Natural killer cell (primary cell): ENCODE results near the gene SLC17A2. TPM values are rescaled to one million over a fixed set of nuclear protein-coding genes. Genes with fewer than 3 reads are reported as not detected.
A peak's percentile ranks its signal among the peaks of the same experiment; 100 is the strongest.

Experiments
- ATAC-seq, 3 donors: fragments of 150-1000 bp in 2 of 3; fragments of 200-7000 bp in 1 of 3; cut with Tn5 transposase; 1 replicate in 1 of 3; 2 replicates in 2 of 3; pipeline ENCODE4 v1.10.0; 2021; ENCODE audit warnings: mild to moderate bottlenecking in 2 of 3, moderate library complexity in 2 of 3
- DNase-seq, 2 donors: peaks; one replicate each; pipeline versions ENCODE4 v3.0.0 to v3.0.0-alpha.2; 2013 to 2021; ENCODE audit warnings: mixed read lengths in 1 of 2
- H3K27ac ChIP-seq: one replicate; pipeline ENCODE4 v1.5.1; 2013; ENCODE audit warnings: mild to moderate bottlenecking, low read length
- H3K27me3 ChIP-seq: one replicate; pipeline ENCODE4 v1.6.1; 2013; ENCODE audit warnings: low read length; ENCODE audit not compliant: control insufficient read depth, insufficient read depth
- H3K36me3 ChIP-seq: one replicate; pipeline ENCODE4 v1.6.1; 2013; ENCODE audit warnings: low read length; ENCODE audit not compliant: control insufficient read depth, insufficient read depth
- H3K4me1 ChIP-seq: one replicate; pipeline ENCODE4 v1.6.1; 2013; ENCODE audit warnings: low read length; ENCODE audit not compliant: control insufficient read depth, insufficient read depth
- H3K4me3 ChIP-seq: one replicate; pipeline ENCODE4 v1.5.1; 2013; ENCODE audit warnings: low read length
- H3K9me3 ChIP-seq: one replicate; pipeline ENCODE4 v1.6.1; 2013; ENCODE audit warnings: low read length; ENCODE audit not compliant: control insufficient read depth, insufficient read depth
- H3K27ac Mint-ChIP-seq, 2 donors: one replicate each; pipeline ENCODE4 v1.8.0; 2022; ENCODE audit warnings: mild to moderate bottlenecking in 2 of 2, mixed read lengths in 2 of 2, moderate library complexity in 1 of 2
- H3K27me3 Mint-ChIP-seq, 2 donors: one replicate each; pipeline ENCODE4 v1.8.0; 2022; ENCODE audit warnings: low read depth in 2 of 2, mixed read lengths in 2 of 2
- H3K36me3 Mint-ChIP-seq: one replicate; pipeline ENCODE4 v1.8.0; 2022; ENCODE audit warnings: mixed read lengths
- H3K4me1 Mint-ChIP-seq, 2 donors: one replicate each; pipeline ENCODE4 v1.8.0; 2022; ENCODE audit warnings: mixed read lengths in 2 of 2
- H3K4me3 Mint-ChIP-seq: one replicate; pipeline ENCODE4 v1.8.0; 2022; ENCODE audit warnings: mild to moderate bottlenecking, moderate library complexity, mixed read lengths
- H3K9me3 Mint-ChIP-seq, 2 donors: one replicate each; pipeline ENCODE4 v1.8.0; 2022; ENCODE audit warnings: mixed read lengths in 2 of 2
- CTCF ChIP-seq: fragments of 200-600 bp; IDR thresholded peaks from one replicate; pipeline ENCODE4 v1.8.0; 2022; ENCODE audit warnings: antibody characterized with exemption
- WGBS: methylation state at CpG from one replicate; pipeline ENCODE4 v1.1.7; 2013; ENCODE audit warnings: missing lambda C conversion rate; ENCODE audit not compliant: insufficient coverage; 5-methylcytosine and 5-hydroxymethylcytosine counted together
- intact Hi-C: fragments of 100-400 bp; cut with micrococcal nuclease; formaldehyde crosslinking; loops from one replicate; pipeline ENCODE4 v1.14.2; 2022
- total RNA-seq, 4 donors: library from RNA; stranded (reverse); fragments of 120-200 nt in 1 of 4; gene quantifications; one replicate each; pipeline versions ENCODE4 v1.2.3 to v1.2.4, GENCODE V29; 2013 to 2022

The SLC17A2 gene
- total RNA-seq, 3 donors from 2014 or later (not counting 1 experiment from before 2014, with no cell fraction given), result not detected

- intact Hi-C loops, result no loop called here
- no peaks in the 10 kb centered on the region for H3K36me3 ChIP-seq
- H3K4me3 ChIP-seq, result no peak overlapping the region
- no peak for ATAC-seq
- no peak for TF ChIP-seq CTCF
- H3K4me1 ChIP-seq, result no peaks in the 10 kb centered on the region
- no peaks in the 10 kb centered on the region for H3K4me1 Mint-ChIP-seq
- no peak overlapping the region for H3K27ac ChIP-seq
- no peak overlapping the region for H3K27ac Mint-ChIP-seq
- DNase-seq, result no peak
- H3K27me3 ChIP-seq, result peaks cover 2% of the 10 kb centered on the region
- H3K4me3 Mint-ChIP-seq, result no peak overlapping the region
- no peaks in the 10 kb centered on the region for H3K9me3 ChIP-seq
- WGBS, result 89% methylated on average over 5 of the region's 5 CpGs
- no peaks in the 10 kb centered on the region for H3K9me3 Mint-ChIP-seq
- H3K27me3 Mint-ChIP-seq, result peaks cover 2 to 33% of the 10 kb centered on the region in 2 donors
- H3K36me3 Mint-ChIP-seq, result no peaks in the 10 kb centered on the region
Measured at GRCh38 chr6:25919657-25920056, 10.8 kb downstream of the SLC17A2 start.

GRCh38 chr6:25918083-25918683 lies 12.3 kb downstream of the SLC17A2 start:
- no peaks in the 10 kb centered on the region for H3K36me3 Mint-ChIP-seq
- H3K4me1 ChIP-seq, result no peaks in the 10 kb centered on the region
- no peak overlapping the region for H3K27ac Mint-ChIP-seq
- peaks cover 6 to 34% of the 10 kb centered on the region in 2 donors for H3K27me3 Mint-ChIP-seq
- intact Hi-C loops, result no loop called here
- TF ChIP-seq CTCF, result no peak
- no peaks in the 10 kb centered on the region for H3K27me3 ChIP-seq
- no peak overlapping the region for H3K27ac ChIP-seq
- no peak for DNase-seq
- H3K9me3 ChIP-seq, result no peaks in the 10 kb centered on the region
- no peaks in the 10 kb centered on the region for H3K9me3 Mint-ChIP-seq
- H3K4me3 ChIP-seq, result no peak overlapping the region
- H3K36me3 ChIP-seq, result no peaks in the 10 kb centered on the region
- 52% methylated on average over 3 of the region's 5 CpGs for WGBS
- no peak overlapping the region for H3K4me3 Mint-ChIP-seq
- H3K4me1 Mint-ChIP-seq, result no peaks in the 10 kb centered on the region
- ATAC-seq, result no peak

GRCh38 chr6:25916789-25917490 lies 13.6 kb downstream of the SLC17A2 start:
- Histone ChIP-seq H3K36me3 (no peaks in the 10 kb centered on the region), H3K4me3 (no peak overlapping the region), H3K27me3 (no peaks in the 10 kb centered on the region), H3K4me1 (no peaks in the 10 kb centered on the region), H3K27ac (no peak overlapping the region), H3K9me3 (no peaks in the 10 kb centered on the region)
- 96% methylated on average over 7 of the region's 7 CpGs for whole genome bisulfite sequencing
- H3K9me3 Mint-ChIP-seq, result no peaks in the 10 kb centered on the region
- no peaks in the 10 kb centered on the region for H3K4me1 Mint-ChIP-seq
- no peak overlapping the region for H3K4me3 Mint-ChIP-seq
- no peaks in the 10 kb centered on the region for H3K36me3 Mint-ChIP-seq
- no peak for TF ChIP-seq CTCF
- peaks cover 6 to 34% of the 10 kb centered on the region in 2 donors for H3K27me3 Mint-ChIP-seq
- no peak for DNase-seq
- intact Hi-C loops, result no loop called here
- no peak overlapping the region for H3K27ac Mint-ChIP-seq
- peak in 1 of 3 donors; percentile 30 for ATAC-seq
